Fibroblast of lung (primary cell): ENCODE results near the gene DPY19L1.
"Not testable (repeated sequence)": the region's sequence is repeated elsewhere in the genome, so short reads cannot be mapped to it uniquely, and the experiment has no call there.

ENCODE experiments used
- CTCF ChIP-seq, 2 donors: IDR thresholded peaks in 1 of 2; conservative IDR thresholded peaks in 1 of 2; 1 replicate in 1 of 2; 2 replicates in 1 of 2; pipeline ENCODE4 v1.5.1; 2011 to 2012; ENCODE audit warnings: low read length in 2 of 2, control low read depth in 1 of 2, inconsistent platforms in 1 of 2, low read depth in 1 of 2, mild to moderate bottlenecking in 1 of 2
- EZH2 ChIP-seq: IDR thresholded peaks from 2 replicates; pipeline ENCODE4 v1.5.1; 2012; ENCODE audit warnings: low read length, control low read depth, mild to moderate bottlenecking; ENCODE audit errors: missing control alignments

DNA sequence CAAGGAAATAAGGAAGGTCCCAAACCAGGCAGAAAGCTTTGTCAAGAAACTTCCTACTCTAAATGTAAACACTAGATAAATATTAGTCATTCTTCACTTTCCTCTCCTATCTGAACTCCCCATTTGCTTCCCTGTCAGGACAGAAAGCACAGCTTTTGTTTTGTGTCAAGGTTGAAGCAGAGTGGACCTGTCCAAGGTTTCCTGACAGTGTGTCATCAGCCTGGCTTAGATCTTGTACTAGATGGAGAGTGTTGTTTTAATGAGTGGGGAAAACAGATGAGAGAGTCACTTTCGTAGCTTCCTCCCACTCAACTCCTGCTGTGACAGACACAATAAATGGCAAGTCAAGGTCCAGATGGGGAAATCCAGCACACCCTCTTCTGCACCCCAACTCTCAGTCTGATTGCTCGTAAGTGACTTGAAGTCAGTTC, 101.5 kb downstream of the DPY19L1 start:
- TF ChIP-seq CTCF (conservative IDR thresholded peaks at IDR 0.05 in 1 of 2, IDR thresholded peaks at IDR 0.05 in 1 of 2; ENCODE audit: low read depth in 1 of 2, low read length in 2 of 2); EZH2: not testable (repeated sequence)
